SK-N-SH treated with all-trans-retinoic acid at 6 μM for 48 hours (cell line): ENCODE data around the gene PPBP.

Source experiments
- ATAC-seq: fragments of 200-7000 bp; cut with Tn5 transposase; 3 replicates; pipeline ENCODE4 v1.9.1; 2020; ENCODE audit warnings: mild to moderate bottlenecking, moderate library complexity
- ARNTL ChIP-seq: fragments of 450-650 bp; formaldehyde crosslinking; IDR thresholded peaks from 2 replicates; pipeline ENCODE4 v1.5.0; 2020; ENCODE audit warnings: low read depth, mild to moderate bottlenecking, moderate library complexity, borderline replicate concordance
- BACH2 ChIP-seq: fragments of 250-450 bp; sonication (Bioruptor Pico); IDR thresholded peaks from 2 replicates; pipeline ENCODE4 v1.9.0; 2021; ENCODE audit warnings: mild to moderate bottlenecking, borderline replicate concordance
- CSDC2 ChIP-seq: fragments of 250-450 bp; sonication (Bioruptor Pico); IDR thresholded peaks from 2 replicates; pipeline ENCODE4 v1.5.0; 2020; ENCODE audit warnings: mild to moderate bottlenecking, moderate library complexity
- ESRRG ChIP-seq: fragments of 250-450 bp; sonication (Bioruptor Pico); IDR thresholded peaks from 2 replicates; pipeline ENCODE4 v1.6.1; 2021; ENCODE audit warnings: mild to moderate bottlenecking
- GLIS3 ChIP-seq: fragments of 250-450 bp; sonication (Bioruptor Pico); IDR thresholded peaks from 2 replicates; pipeline ENCODE4 v1.5.0; 2020; ENCODE audit warnings: mild to moderate bottlenecking, moderate library complexity
- ISL1 ChIP-seq: fragments of 250-450 bp; sonication (Bioruptor Pico); IDR thresholded peaks from 2 replicates; pipeline ENCODE4 v2.1.2; 2022; ENCODE audit warnings: mild to moderate bottlenecking, moderate library complexity
- OSR1 ChIP-seq: fragments of 250-450 bp; sonication (Bioruptor Pico); IDR thresholded peaks from 2 replicates; pipeline ENCODE4 v1.8.0; 2022; ENCODE audit warnings: moderate library complexity, mild to moderate bottlenecking, inconsistent platforms
- PPARA ChIP-seq: fragments of 250-450 bp; sonication (Bioruptor Pico); IDR thresholded peaks from 2 replicates; pipeline ENCODE4 v1.5.0; 2020; ENCODE audit warnings: mild to moderate bottlenecking, borderline replicate concordance
- RARB ChIP-seq: fragments of 250-450 bp; sonication (Bioruptor Pico); IDR thresholded peaks from 2 replicates; pipeline ENCODE4 v1.8.0; 2021; ENCODE audit warnings: mild to moderate bottlenecking, moderate library complexity
- SNAI2 ChIP-seq: fragments of 250-450 bp; sonication (Bioruptor Pico); IDR thresholded peaks from 2 replicates; pipeline ENCODE4 v1.5.0; 2020; ENCODE audit warnings: mild to moderate bottlenecking, moderate library complexity
- TCF4 ChIP-seq: fragments of 250-450 bp; sonication (Bioruptor Pico); IDR thresholded peaks from 2 replicates; pipeline ENCODE4 v1.8.0; 2021; ENCODE audit warnings: mild to moderate bottlenecking, moderate library complexity, borderline replicate concordance
- TOX ChIP-seq: fragments of 250-450 bp; sonication (Bioruptor Pico); IDR thresholded peaks from 2 replicates; pipeline ENCODE4 v1.8.0; 2021; ENCODE audit warnings: mild to moderate bottlenecking, moderate library complexity, borderline replicate concordance
- ZC3H10 ChIP-seq: fragments of 250-450 bp; sonication (Bioruptor Pico); IDR thresholded peaks from 2 replicates; pipeline ENCODE4 v1.5.1; 2021; ENCODE audit warnings: mild to moderate bottlenecking, moderate library complexity
- ZFP3 ChIP-seq: fragments of 250-450 bp; sonication (Bioruptor Pico); IDR thresholded peaks from 2 replicates; pipeline ENCODE4 v1.5.0; 2020; ENCODE audit warnings: mild to moderate bottlenecking, moderate library complexity
- ZFP30 ChIP-seq: fragments of 450-650 bp; formaldehyde crosslinking; IDR thresholded peaks from 2 replicates; pipeline ENCODE4 v1.5.0; 2022; ENCODE audit warnings: mild to moderate bottlenecking, moderate library complexity
- ZNF565 ChIP-seq: fragments of 450-650 bp; formaldehyde crosslinking; conservative IDR thresholded peaks from 2 replicates; pipeline ENCODE4 v1.5.0; 2020; ENCODE audit warnings: low read depth, mild to moderate bottlenecking, moderate library complexity
- ZNF70 ChIP-seq: fragments of 450-650 bp; formaldehyde crosslinking; IDR thresholded peaks from 2 replicates; pipeline ENCODE4 v1.5.0; 2020; ENCODE audit warnings: mild to moderate bottlenecking, moderate library complexity
- ZNF8 ChIP-seq: fragments of 450-650 bp; formaldehyde crosslinking; IDR thresholded peaks from 2 replicates; pipeline ENCODE4 v1.5.0; 2020; ENCODE audit warnings: mild to moderate bottlenecking, moderate library complexity
- TF ChIP-seq, protein P1 (sequence below): fragments of 250-450 bp; sonication (Bioruptor Pico); IDR thresholded peaks from 2 replicates; pipeline ENCODE4 v1.8.0; 2020; ENCODE audit warnings: mild to moderate bottlenecking, moderate library complexity, borderline replicate concordance
- TF ChIP-seq, protein P2 (sequence below): fragments of 250-450 bp; sonication (Bioruptor Pico); IDR thresholded peaks from 2 replicates; pipeline ENCODE4 v1.5.1; 2020; ENCODE audit warnings: low read depth, mild to moderate bottlenecking, moderate library complexity
- TF ChIP-seq, protein P3 (sequence below): fragments of 250-450 bp; sonication (Bioruptor Pico); IDR thresholded peaks from 2 replicates; pipeline ENCODE4 v1.8.0; 2021; ENCODE audit warnings: low read depth, mild to moderate bottlenecking, moderate library complexity, borderline replicate concordance
- TF ChIP-seq, protein P4 (sequence below): fragments of 250-450 bp; sonication (Bioruptor Pico); IDR thresholded peaks from 2 replicates; pipeline ENCODE4 v1.5.0; 2020; ENCODE audit warnings: mild to moderate bottlenecking, moderate library complexity

PPBP gene

DNA sequence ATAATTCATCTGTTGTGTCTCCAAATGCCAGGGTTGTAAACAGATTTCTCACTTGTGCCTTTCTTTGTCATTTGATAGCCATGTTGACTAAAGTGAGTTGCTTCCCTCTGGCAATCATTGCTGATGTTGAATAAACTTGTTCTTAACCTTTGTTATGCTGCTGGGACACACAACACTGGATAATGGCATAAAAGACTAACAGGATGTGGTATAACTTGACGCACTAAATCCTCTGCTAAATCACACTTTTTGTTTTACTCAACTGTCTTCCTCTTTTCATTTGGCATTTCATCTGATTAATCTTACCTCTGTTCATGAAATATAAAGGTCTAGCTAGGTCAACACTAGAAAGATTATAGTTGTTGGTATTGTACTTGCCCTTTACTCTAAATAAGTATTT, 28.1 kb upstream of the PPBP start:
- TF ChIP-seq GLIS3 (no peak), ARNTL (CRISPR knock-in tag) (no peak)
- TF ChIP-seq, protein P1, sequence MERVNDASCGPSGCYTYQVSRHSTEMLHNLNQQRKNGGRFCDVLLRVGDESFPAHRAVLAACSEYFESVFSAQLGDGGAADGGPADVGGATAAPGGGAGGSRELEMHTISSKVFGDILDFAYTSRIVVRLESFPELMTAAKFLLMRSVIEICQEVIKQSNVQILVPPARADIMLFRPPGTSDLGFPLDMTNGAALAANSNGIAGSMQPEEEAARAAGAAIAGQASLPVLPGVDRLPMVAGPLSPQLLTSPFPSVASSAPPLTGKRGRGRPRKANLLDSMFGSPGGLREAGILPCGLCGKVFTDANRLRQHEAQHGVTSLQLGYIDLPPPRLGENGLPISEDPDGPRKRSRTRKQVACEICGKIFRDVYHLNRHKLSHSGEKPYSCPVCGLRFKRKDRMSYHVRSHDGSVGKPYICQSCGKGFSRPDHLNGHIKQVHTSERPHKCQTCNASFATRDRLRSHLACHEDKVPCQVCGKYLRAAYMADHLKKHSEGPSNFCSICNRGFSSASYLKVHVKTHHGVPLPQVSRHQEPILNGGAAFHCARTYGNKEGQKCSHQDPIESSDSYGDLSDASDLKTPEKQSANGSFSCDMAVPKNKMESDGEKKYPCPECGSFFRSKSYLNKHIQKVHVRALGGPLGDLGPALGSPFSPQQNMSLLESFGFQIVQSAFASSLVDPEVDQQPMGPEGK (CRISPR knock-in tag), result no peak
- TF ChIP-seq, all 23 proteins: peak for 0
- ATAC-seq, result no peak

DNA sequence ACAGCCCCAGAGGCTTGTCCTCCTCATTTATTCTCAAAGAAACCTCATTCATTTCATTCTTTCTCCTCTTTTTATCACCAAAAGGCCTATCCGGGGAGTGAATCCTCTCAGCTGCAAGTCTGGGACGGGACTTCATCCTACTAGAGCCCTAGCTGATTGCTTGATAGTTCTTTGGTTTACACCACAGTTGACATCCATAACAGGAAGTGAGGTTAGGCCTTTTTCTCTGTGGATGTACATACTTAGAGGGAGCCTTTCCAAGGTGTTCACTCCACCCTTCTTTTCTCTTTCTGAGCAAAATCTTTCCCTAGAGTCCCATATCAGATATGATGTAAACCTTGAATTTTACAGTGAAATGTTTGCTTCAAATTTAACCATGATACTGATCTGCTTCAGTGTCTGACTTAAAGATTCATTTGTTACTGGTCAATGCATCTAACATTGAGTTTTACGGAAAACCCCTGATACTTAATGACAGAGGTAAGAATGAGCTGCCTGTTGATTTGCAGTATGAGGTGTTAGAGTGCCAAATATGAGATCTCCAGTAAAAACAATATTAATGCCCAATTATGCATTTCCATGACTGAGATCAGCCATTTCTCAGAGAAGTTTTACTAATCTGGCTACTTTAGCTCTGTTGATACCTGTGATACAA, 27.3 kb upstream of the PPBP start:
- no peak for TF ChIP-seq ISL1 (CRISPR knock-in tag)
- no peak for TF ChIP-seq CSDC2 (CRISPR knock-in tag)
- TF ChIP-seq OSR1, result no peak
- ATAC-seq, result no peak

DNA sequence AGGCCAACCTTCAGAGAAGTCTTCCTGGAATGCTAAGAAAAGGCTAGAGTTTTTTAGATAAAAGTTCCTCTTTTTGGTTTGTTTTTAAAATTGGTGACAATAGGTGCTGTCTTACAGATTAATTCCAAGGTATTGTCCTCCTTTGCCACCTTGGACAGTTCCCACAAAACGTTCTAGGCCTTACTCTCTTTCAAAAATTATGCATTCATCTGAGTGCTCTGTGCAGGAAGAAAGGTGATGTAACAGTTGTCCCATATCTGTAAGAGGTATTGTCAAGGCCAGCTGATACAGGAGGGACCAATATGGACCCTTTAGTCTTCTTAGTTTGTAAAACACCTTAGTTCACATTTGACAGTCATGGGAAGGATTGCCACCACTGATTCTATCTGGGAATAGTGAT, 26.3 kb upstream of the PPBP start:
- ATAC-seq, result no peak
- TF ChIP-seq ZC3H10 (CRISPR knock-in tag), result no peak
- TF ChIP-seq ARNTL (CRISPR knock-in tag), result no peak
- no peak for TF ChIP-seq ISL1 (CRISPR knock-in tag)
- no peak for TF ChIP-seq ZNF70
- no peak for TF ChIP-seq RARB (CRISPR knock-in tag)
- no peak for TF ChIP-seq TCF4 (CRISPR knock-in tag)
- no peak for TF ChIP-seq ZFP3

DNA sequence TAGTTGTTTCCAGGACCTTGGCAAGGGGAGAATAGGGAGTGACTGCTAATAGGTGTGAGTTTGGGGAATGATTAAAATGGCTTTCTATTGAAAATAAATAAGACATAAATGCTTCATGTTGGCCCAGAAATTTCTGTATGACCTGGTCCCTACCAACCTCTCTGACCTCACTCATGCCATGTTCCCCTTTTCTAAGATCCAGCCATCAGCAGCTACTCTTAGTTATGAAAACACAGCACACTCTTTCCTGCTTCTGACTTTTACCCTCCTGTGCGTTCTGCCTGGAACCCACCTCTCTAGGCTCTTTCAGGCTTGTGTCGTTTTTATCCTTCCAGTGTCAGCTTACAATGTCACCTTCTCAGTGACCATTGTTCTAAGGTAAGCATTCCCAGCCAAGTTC, 25.3 kb upstream of the PPBP start:
- TF ChIP-seq ARNTL (CRISPR knock-in tag) (no peak), TOX (CRISPR knock-in tag) (no peak), TCF4 (CRISPR knock-in tag) (no peak), BACH2 (CRISPR knock-in tag) (no peak), ZFP3 (no peak), CSDC2 (CRISPR knock-in tag) (no peak), RARB (CRISPR knock-in tag) (no peak), ZFP30 (CRISPR knock-in tag) (no peak), PPARA (CRISPR knock-in tag) (no peak), ESRRG (no peak), ZNF8 (CRISPR knock-in tag) (no peak), GLIS3 (no peak), ZNF565 (CRISPR knock-in tag) (no peak)
- TF ChIP-seq, protein P2, sequence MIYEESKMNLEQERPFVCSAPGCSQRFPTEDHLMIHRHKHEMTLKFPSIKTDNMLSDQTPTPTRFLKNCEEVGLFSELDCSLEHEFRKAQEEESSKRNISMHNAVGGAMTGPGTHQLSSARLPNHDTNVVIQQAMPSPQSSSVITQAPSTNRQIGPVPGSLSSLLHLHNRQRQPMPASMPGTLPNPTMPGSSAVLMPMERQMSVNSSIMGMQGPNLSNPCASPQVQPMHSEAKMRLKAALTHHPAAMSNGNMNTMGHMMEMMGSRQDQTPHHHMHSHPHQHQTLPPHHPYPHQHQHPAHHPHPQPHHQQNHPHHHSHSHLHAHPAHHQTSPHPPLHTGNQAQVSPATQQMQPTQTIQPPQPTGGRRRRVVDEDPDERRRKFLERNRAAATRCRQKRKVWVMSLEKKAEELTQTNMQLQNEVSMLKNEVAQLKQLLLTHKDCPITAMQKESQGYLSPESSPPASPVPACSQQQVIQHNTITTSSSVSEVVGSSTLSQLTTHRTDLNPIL, result no peak
- TF ChIP-seq, protein P3, sequence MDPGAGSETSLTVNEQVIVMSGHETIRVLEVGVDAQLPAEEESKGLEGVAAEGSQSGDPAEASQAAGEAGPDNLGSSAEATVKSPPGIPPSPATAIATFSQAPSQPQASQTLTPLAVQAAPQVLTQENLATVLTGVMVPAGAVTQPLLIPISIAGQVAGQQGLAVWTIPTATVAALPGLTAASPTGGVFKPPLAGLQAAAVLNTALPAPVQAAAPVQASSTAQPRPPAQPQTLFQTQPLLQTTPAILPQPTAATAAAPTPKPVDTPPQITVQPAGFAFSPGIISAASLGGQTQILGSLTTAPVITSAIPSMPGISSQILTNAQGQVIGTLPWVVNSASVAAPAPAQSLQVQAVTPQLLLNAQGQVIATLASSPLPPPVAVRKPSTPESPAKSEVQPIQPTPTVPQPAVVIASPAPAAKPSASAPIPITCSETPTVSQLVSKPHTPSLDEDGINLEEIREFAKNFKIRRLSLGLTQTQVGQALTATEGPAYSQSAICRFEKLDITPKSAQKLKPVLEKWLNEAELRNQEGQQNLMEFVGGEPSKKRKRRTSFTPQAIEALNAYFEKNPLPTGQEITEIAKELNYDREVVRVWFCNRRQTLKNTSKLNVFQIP (CRISPR knock-in tag), result no peak
- ATAC-seq, result no peak

DNA sequence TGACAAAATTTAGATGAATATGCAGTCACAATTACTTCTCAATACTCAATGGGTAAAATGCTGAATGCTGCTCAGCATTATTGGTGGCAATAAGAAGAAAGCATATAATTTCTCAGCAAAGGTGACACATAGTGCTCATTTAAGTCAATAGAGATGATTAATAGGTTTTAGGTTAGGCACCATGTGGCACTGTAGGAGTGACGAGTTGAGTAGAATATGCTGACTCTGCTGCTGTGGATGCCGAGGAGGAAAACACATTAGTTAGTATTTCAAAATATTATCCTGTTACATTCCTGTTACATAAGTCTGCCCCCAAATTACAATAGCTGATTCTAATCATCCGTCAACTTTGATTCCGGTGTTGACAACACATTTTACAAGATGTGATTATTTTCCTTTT, 24.1 kb upstream of the PPBP start:
- no peak for ATAC-seq
- TF ChIP-seq ZFP30 (CRISPR knock-in tag) (no peak), GLIS3 (no peak), RARB (CRISPR knock-in tag) (no peak), ISL1 (CRISPR knock-in tag) (no peak), ESRRG (no peak), OSR1 (no peak), ZNF8 (CRISPR knock-in tag) (no peak), PPARA (CRISPR knock-in tag) (no peak), BACH2 (CRISPR knock-in tag) (no peak), SNAI2 (CRISPR knock-in tag) (no peak)
- TF ChIP-seq, protein P2, result no peak
- TF ChIP-seq, protein P4, sequence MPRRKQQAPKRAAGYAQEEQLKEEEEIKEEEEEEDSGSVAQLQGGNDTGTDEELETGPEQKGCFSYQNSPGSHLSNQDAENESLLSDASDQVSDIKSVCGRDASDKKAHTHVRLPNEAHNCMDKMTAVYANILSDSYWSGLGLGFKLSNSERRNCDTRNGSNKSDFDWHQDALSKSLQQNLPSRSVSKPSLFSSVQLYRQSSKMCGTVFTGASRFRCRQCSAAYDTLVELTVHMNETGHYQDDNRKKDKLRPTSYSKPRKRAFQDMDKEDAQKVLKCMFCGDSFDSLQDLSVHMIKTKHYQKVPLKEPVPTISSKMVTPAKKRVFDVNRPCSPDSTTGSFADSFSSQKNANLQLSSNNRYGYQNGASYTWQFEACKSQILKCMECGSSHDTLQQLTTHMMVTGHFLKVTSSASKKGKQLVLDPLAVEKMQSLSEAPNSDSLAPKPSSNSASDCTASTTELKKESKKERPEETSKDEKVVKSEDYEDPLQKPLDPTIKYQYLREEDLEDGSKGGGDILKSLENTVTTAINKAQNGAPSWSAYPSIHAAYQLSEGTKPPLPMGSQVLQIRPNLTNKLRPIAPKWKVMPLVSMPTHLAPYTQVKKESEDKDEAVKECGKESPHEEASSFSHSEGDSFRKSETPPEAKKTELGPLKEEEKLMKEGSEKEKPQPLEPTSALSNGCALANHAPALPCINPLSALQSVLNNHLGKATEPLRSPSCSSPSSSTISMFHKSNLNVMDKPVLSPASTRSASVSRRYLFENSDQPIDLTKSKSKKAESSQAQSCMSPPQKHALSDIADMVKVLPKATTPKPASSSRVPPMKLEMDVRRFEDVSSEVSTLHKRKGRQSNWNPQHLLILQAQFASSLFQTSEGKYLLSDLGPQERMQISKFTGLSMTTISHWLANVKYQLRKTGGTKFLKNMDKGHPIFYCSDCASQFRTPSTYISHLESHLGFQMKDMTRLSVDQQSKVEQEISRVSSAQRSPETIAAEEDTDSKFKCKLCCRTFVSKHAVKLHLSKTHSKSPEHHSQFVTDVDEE (CRISPR knock-in tag), result no peak
- TF ChIP-seq, protein P1 (CRISPR knock-in tag), result no peak
